Cardiac septum (tissue), 1 donor: ENCODE measurements around the gene SERGEF. TPM values are rescaled to one million over a fixed set of nuclear protein-coding genes. Genes with fewer than 3 reads are reported as not detected.
"Not testable (repeated sequence)": the region's sequence is repeated elsewhere in the genome, so short reads cannot be mapped to it uniquely, and the experiment has no call there.

Source experiments
- DNase-seq: peaks from one replicate; pipeline ENCODE4 v3.0.0-alpha.2; 2020; ENCODE audit warnings: low spot score
- intact Hi-C: fragments of 100-400 bp; cut with DNase I; formaldehyde crosslinking; loops from one replicate; pipeline ENCODE4 v1.14.0; 2022
- total RNA-seq: library from RNA; stranded (reverse); fragmentation: NEBNext Ultra II Directional; extraction: Animal tissue kit (Norgen Biotek cat#: 25700); gene quantifications from one replicate; pipeline ENCODE4 v1.2.1, GENCODE V29; 2021
- donor health status: DM: no; HTN: no; CAD: no.

Gene SERGEF
- total RNA-seq, 1 donor from 2014 or later = 22.4 TPM

- intact Hi-C loops = no loop called here
- DNase-seq = no peak
These were observed 135.0 kb downstream of the SERGEF start for GRCh38 chr11:17877886-17878285.

GRCh38 chr11:17876827-17877226 is 136.0 kb downstream of the SERGEF start:
- intact Hi-C loops = no loop called here
- no peak for DNase-seq

GRCh38 chr11:17875891-17876290 is 137.0 kb downstream of the SERGEF start:
- DNase-seq = no peak
- intact Hi-C loops = no loop called here

GRCh38 chr11:17873586-17873985 is 139.3 kb downstream of the SERGEF start:
- intact Hi-C loops = no loop called here
- DNase-seq = no peak

GRCh38 chr11:17868398-17868797 is 144.4 kb downstream of the SERGEF start:
- DNase-seq, intact Hi-C loops: not testable (repeated sequence)

- no peak for DNase-seq
- intact Hi-C loops = no loop called here
These were observed 145.5 kb downstream of the SERGEF start for GRCh38 chr11:17867341-17867740.

- no peak for DNase-seq
- intact Hi-C loops = no loop called here
These were observed 146.9 kb downstream of the SERGEF start for GRCh38 chr11:17865765-17866428.

- intact Hi-C loops = no loop called here
- DNase-seq = no peak
These were observed 148.3 kb downstream of the SERGEF start for GRCh38 chr11:17864478-17864941.

- intact Hi-C loops = no loop called here
These were observed 151.7 kb downstream of the SERGEF start for GRCh38 chr11:17861036-17861755.

GRCh38 chr11:17859552-17859951 is 153.3 kb downstream of the SERGEF start:
- DNase-seq = no peak
- intact Hi-C loops = no loop called here

More at GRCh38 chr11:17861036-17861755, 151.7 kb downstream of the SERGEF start:
- DNase-seq = no peak

GRCh38 chr11:17855531-17856290 is 157.1 kb downstream of the SERGEF start:
- DNase-seq = no peak

GRCh38 chr11:17853280-17853679 is 159.6 kb downstream of the SERGEF start:
- intact Hi-C loops = no loop called here
- no peak for DNase-seq

More at GRCh38 chr11:17855531-17856290, 157.1 kb downstream of the SERGEF start:
- intact Hi-C loops = no loop called here

GRCh38 chr11:17852246-17852645 is 160.6 kb downstream of the SERGEF start:
- intact Hi-C loops = no loop called here
- no peak for DNase-seq

- intact Hi-C loops = no loop called here
- DNase-seq = no peak
These were observed 161.2 kb downstream of the SERGEF start for GRCh38 chr11:17851697-17852096.

GRCh38 chr11:17850336-17850735 is 162.5 kb downstream of the SERGEF start:
- no peak for DNase-seq
- intact Hi-C loops = no loop called here

GRCh38 chr11:17848715-17849114 is 164.1 kb downstream of the SERGEF start:
- DNase-seq = no peak
- intact Hi-C loops = loop anchor here (5.0 kb wide), 1 partner anchor 86 kb away; no protein-coding TSS in a partner anchor

- no peak for DNase-seq
- intact Hi-C loops = loop anchor here (5.0 kb wide), 1 partner anchor 85 kb away; no protein-coding TSS in a partner anchor
These were observed 165.9 kb downstream of the SERGEF start for GRCh38 chr11:17846852-17847453.

- DNase-seq = no peak
- intact Hi-C loops = loop anchor here (5.0 kb wide), 1 partner anchor 83 kb away; no protein-coding TSS in a partner anchor
These were observed 167.4 kb downstream of the SERGEF start for GRCh38 chr11:17845431-17845881.

GRCh38 chr11:17840101-17840548 is 172.7 kb downstream of the SERGEF start:
- intact Hi-C loops = no loop called here
- DNase-seq = no peak

- no peak for DNase-seq
- intact Hi-C loops = no loop called here
These were observed 173.4 kb downstream of the SERGEF start for GRCh38 chr11:17839450-17839849.
